ENCODE measurements around the gene ATF6.

The ATF6 gene

GRCh38 chr1:161913482-161914140 lies 147.5 kb downstream of the ATF6 start:
- DNase-seq (ENCODE audit: extremely low spot score) = no peak
- POLR2A ChIA-PET = no interaction called here
- no peak for TF ChIP-seq PKNOX1 (IDR thresholded peaks at IDR 0.05)
- TF ChIP-seq ARNT (IDR thresholded peaks at IDR 0.05) = no peak
- no peak for TF ChIP-seq ELF4 (IDR thresholded peaks at IDR 0.05)
- TF ChIP-seq L3MBTL2 (conservative IDR thresholded peaks at IDR 0.05) = no peak
- TF ChIP-seq FOXK2 (IDR thresholded peaks at IDR 0.05) = no peak
- TF ChIP-seq NFRKB (IDR thresholded peaks at IDR 0.05) = no peak
- TF ChIP-seq HDGF (IDR thresholded peaks at IDR 0.05; ENCODE audit: borderline replicate concordance) = no peak
- no peak for TF ChIP-seq CTBP1 (IDR thresholded peaks at IDR 0.05; ENCODE audit: borderline replicate concordance)
- TF ChIP-seq LEF1 (IDR thresholded peaks at IDR 0.05; ENCODE audit: borderline replicate concordance) = no peak
- TF ChIP-seq TARDBP (IDR thresholded peaks at IDR 0.05) = no peak
- TF ChIP-seq FOXM1 (IDR thresholded peaks at IDR 0.05; ENCODE audit: borderline replicate concordance) = no peak
- TF ChIP-seq SP1 (IDR thresholded peaks at IDR 0.05) = no peak
- no peak for TF ChIP-seq BHLHE40 (IDR thresholded peaks at IDR 0.05; ENCODE audit: borderline replicate concordance)
- TF ChIP-seq SUZ12 (IDR thresholded peaks at IDR 0.05) = no peak
- no peak for TF ChIP-seq ZNF384 (IDR thresholded peaks at IDR 0.05)
- no peak for TF ChIP-seq FOXA1 (IDR thresholded peaks at IDR 0.05)
- CTCF ChIA-PET = no interaction called here

DNA sequence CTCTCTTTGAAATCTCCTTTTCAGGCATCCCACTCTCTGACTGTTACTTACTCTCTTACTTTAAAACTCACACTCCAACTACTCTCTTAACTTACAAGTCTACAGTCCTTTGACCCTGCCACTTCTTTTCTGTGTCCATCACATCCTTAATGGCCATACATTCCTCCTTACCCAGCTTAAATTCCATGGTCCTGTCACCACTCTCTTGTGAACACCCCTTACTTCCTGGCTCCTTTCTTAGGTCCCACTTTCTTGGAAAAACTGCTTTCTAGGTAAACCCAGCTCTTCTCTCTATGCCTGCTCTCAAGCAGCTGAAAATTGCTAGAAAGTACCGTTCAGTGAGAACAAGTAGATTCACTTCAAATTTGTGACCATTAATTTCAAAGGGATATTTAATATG lies 148.5 kb downstream of the ATF6 start:
- POLR2A ChIA-PET = no interaction called here
- no peak for TF ChIP-seq FOXM1 (IDR thresholded peaks at IDR 0.05; ENCODE audit: borderline replicate concordance)
- no peak for TF ChIP-seq TARDBP (IDR thresholded peaks at IDR 0.05)
- TF ChIP-seq BHLHE40 (IDR thresholded peaks at IDR 0.05; ENCODE audit: borderline replicate concordance) = no peak
- no peak for TF ChIP-seq PKNOX1 (IDR thresholded peaks at IDR 0.05)
- TF ChIP-seq ARNT (IDR thresholded peaks at IDR 0.05) = no peak
- no peak for TF ChIP-seq SP1 (IDR thresholded peaks at IDR 0.05)
- no peak for TF ChIP-seq NFRKB (IDR thresholded peaks at IDR 0.05)
- TF ChIP-seq SUZ12 (IDR thresholded peaks at IDR 0.05) = no peak
- no peak for TF ChIP-seq L3MBTL2 (conservative IDR thresholded peaks at IDR 0.05)
- DNase-seq (ENCODE audit: extremely low spot score) = no peak
- CTCF ChIA-PET = no interaction called here

DNA sequence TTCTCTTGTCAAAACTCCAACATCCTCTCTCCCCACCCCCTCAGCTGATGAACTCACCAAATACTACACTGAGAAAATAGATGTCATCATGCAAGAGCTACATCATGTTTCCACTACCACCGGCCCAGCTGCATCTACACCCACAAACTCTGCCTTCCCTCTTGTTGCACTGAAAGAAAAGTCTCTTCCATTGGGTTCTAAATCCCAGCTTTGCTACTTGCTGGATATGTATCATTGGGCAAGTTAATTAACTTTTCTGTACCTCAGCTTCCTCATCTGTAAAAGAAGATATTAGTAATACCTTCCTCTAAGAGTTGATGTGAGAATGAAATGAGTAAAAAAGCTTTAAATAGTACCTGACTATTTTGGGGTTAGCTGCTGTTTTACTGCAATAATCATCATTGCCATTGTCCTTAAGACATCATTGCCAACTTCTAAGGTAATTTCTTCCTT lies 149.0 kb downstream of the ATF6 start:
- ChIA-PET POLR2A (no interaction called here), CTCF (no interaction called here)
- no peak for DNase-seq (ENCODE audit: extremely low spot score)
- no peak for TF ChIP-seq BHLHE40 (IDR thresholded peaks at IDR 0.05; ENCODE audit: borderline replicate concordance)
- TF ChIP-seq FOXA1 (IDR thresholded peaks at IDR 0.05) = no peak
- TF ChIP-seq FOXM1 (IDR thresholded peaks at IDR 0.05; ENCODE audit: borderline replicate concordance) = no peak
- no peak for TF ChIP-seq HDGF (IDR thresholded peaks at IDR 0.05; ENCODE audit: borderline replicate concordance)
- TF ChIP-seq ARNT (IDR thresholded peaks at IDR 0.05) = no peak

DNA sequence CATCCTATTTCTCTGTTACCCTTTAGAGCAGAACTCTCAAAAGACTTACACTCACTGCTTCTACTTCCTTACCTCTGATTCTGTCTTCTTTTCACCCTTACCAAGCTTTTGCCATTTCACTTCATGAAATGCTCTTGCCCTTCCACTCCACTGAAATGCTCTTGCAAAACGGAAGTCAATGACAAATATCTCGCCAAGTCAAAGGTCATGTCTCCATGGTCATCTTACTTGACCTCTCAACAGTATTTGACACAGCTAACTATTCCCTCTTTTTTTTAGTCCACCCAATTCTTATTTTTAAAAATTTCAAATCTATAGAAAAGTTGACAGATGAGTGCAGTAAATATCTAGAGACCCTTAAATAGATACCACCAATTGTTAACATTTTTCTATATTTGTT lies 149.9 kb downstream of the ATF6 start:
- POLR2A ChIA-PET = no interaction called here
- no peak for TF ChIP-seq LEF1 (IDR thresholded peaks at IDR 0.05; ENCODE audit: borderline replicate concordance)
- TF ChIP-seq CTBP1 (IDR thresholded peaks at IDR 0.05; ENCODE audit: borderline replicate concordance) = no peak
- CTCF ChIA-PET = no interaction called here
- no peak for DNase-seq (ENCODE audit: extremely low spot score)

DNA sequence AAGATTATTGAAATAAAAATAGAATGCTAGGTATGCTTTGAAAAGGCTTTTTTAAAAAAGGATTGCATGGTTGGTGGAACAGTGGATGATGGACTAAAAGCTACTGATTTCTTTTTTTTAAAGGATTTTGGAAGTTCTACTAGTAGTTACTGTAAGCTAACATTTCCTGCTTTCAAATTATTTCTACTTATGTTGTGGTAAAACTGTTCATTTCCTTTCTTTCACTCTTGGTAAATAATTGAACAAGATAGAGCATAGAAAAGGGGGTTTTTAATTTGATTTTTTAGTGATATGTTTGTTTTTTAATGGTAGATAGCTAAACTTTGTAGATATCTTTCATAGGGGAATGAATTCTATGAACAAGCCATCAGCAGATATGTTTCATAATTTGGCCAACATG lies 153.1 kb downstream of the ATF6 start:
- TF ChIP-seq FOXM1 (IDR thresholded peaks at IDR 0.05; ENCODE audit: borderline replicate concordance) (no peak), TARDBP (IDR thresholded peaks at IDR 0.05) (no peak), SP1 (IDR thresholded peaks at IDR 0.05) (no peak), FOXK2 (IDR thresholded peaks at IDR 0.05) (no peak), LEF1 (IDR thresholded peaks at IDR 0.05; ENCODE audit: borderline replicate concordance) (no peak), ELF4 (IDR thresholded peaks at IDR 0.05) (no peak), HDGF (IDR thresholded peaks at IDR 0.05; ENCODE audit: borderline replicate concordance) (no peak), NFRKB (IDR thresholded peaks at IDR 0.05) (no peak), SUZ12 (IDR thresholded peaks at IDR 0.05) (no peak), FOXA1 (IDR thresholded peaks at IDR 0.05) (no peak), ARNT (IDR thresholded peaks at IDR 0.05) (no peak), BHLHE40 (IDR thresholded peaks at IDR 0.05; ENCODE audit: borderline replicate concordance) (no peak), L3MBTL2 (conservative IDR thresholded peaks at IDR 0.05) (no peak)
- no peak for DNase-seq (ENCODE audit: extremely low spot score)
- CTCF ChIA-PET = interaction anchor here (0.8 kb wide), 1 partner anchor 10 kb away, joined by 3 read pairs; no protein-coding TSS in a partner anchor
- POLR2A ChIA-PET = no interaction called here

DNA sequence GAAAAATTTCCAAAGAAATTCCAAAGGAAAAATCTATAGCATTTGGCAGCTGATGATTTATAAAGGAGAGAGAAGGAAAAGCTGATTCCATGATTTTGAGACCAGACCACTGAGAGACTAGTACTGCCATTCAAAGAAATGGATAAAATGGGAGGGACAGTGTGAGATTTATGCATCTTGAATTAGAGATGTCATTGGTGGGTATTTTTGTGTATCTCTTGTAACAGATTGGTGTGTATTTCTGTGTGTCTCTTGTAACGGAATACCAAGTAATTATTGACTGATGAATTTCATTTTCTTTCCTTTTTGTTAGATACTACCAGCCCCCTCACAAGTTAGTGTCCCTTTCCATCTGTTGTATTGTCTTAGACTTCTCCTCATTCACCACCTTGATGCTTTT lies 155.4 kb downstream of the ATF6 start:
- ChIA-PET CTCF (no interaction called here), POLR2A (no interaction called here)
- TF ChIP-seq L3MBTL2 (conservative IDR thresholded peaks at IDR 0.05) = no peak
- TF ChIP-seq NFRKB (IDR thresholded peaks at IDR 0.05) = no peak
- no peak for TF ChIP-seq FOXA1 (IDR thresholded peaks at IDR 0.05)
- TF ChIP-seq FOXK2 (IDR thresholded peaks at IDR 0.05) = no peak
- no peak for TF ChIP-seq CTBP1 (IDR thresholded peaks at IDR 0.05; ENCODE audit: borderline replicate concordance)
- TF ChIP-seq FOXM1 (IDR thresholded peaks at IDR 0.05; ENCODE audit: borderline replicate concordance) = no peak
- no peak for TF ChIP-seq HDGF (IDR thresholded peaks at IDR 0.05; ENCODE audit: borderline replicate concordance)
- no peak for TF ChIP-seq BHLHE40 (IDR thresholded peaks at IDR 0.05; ENCODE audit: borderline replicate concordance)
- no peak for TF ChIP-seq SP1 (IDR thresholded peaks at IDR 0.05)
- no peak for DNase-seq (ENCODE audit: extremely low spot score)

DNA sequence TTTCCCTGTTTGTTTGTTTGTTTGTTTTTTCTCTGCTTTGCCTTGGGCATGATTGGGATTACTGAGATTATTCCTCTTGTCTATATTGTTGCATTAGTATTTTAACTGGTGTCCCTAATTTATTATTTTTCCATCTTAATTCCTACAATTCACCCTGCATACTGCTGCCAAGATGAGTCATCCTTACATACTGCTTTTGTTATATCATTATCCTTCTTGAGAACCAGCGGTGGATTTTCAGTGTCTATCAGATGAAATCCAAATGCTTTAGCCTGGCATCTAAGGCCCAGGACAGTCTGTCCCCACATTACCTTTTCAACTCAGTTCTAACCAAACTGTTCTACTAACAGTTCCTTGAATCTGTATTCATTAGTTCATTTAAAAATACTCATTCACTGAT lies 155.9 kb downstream of the ATF6 start:
- POLR2A ChIA-PET = no interaction called here

More for the DNA sequence above, 155.9 kb downstream of the ATF6 start:
- TF ChIP-seq SUZ12 (IDR thresholded peaks at IDR 0.05) = no peak
- no peak for TF ChIP-seq BHLHE40 (IDR thresholded peaks at IDR 0.05; ENCODE audit: borderline replicate concordance)
- no peak for TF ChIP-seq CTBP1 (IDR thresholded peaks at IDR 0.05; ENCODE audit: borderline replicate concordance)
- no peak for TF ChIP-seq HDGF (IDR thresholded peaks at IDR 0.05; ENCODE audit: borderline replicate concordance)
- no peak for TF ChIP-seq ARNT (IDR thresholded peaks at IDR 0.05)
- TF ChIP-seq ELF4 (IDR thresholded peaks at IDR 0.05) = no peak
- TF ChIP-seq ZNF384 (IDR thresholded peaks at IDR 0.05) = no peak
- TF ChIP-seq PKNOX1 (IDR thresholded peaks at IDR 0.05) = no peak
- TF ChIP-seq NFRKB (IDR thresholded peaks at IDR 0.05) = no peak
- no peak for TF ChIP-seq FOXM1 (IDR thresholded peaks at IDR 0.05; ENCODE audit: borderline replicate concordance)
- TF ChIP-seq FOXK2 (IDR thresholded peaks at IDR 0.05) = no peak
- no peak for TF ChIP-seq L3MBTL2 (conservative IDR thresholded peaks at IDR 0.05)
- no peak for TF ChIP-seq FOXA1 (IDR thresholded peaks at IDR 0.05)
- CTCF ChIA-PET = no interaction called here
- no peak for DNase-seq (ENCODE audit: extremely low spot score)

All from HEK293T (cell line).